ENCODE data around the gene NRG3.

NRG3 gene

DNA sequence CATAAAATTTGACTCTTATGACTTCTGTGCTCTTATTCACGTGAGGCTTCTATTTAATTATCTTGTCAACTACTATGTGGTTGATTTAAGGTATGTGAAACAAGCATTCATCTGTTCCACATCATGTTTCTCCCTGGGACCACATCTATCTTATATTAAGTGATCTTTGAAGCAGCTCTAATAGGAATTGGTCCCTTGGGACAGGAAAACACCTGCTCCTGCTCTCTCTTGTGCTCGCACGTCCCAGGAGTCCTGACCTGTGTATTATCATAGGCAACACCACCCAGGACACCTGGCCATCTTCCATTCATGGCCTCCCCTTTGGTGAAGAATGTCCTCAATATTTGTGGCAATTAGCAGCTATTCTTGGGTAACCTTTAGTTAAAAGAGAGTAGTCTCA is 269.2 kb downstream of the NRG3 start:
- no peaks in the 10 kb centered on the region for H3K27me3 Mint-ChIP-seq
- DNase-seq (ENCODE audit: low spot score in 2 of 2) (no peak), ATAC-seq (ENCODE audit: low read depth) (no peak)
- no peaks in the 10 kb centered on the region for H3K4me1 Mint-ChIP-seq
- H3K4me3 Mint-ChIP-seq = no peak overlapping the region
- H3K36me3 Mint-ChIP-seq = no peaks in the 10 kb centered on the region
- H3K27ac Mint-ChIP-seq = no peak overlapping the region
- H3K9me3 Mint-ChIP-seq = peaks cover 2% of the 10 kb centered on the region

DNA sequence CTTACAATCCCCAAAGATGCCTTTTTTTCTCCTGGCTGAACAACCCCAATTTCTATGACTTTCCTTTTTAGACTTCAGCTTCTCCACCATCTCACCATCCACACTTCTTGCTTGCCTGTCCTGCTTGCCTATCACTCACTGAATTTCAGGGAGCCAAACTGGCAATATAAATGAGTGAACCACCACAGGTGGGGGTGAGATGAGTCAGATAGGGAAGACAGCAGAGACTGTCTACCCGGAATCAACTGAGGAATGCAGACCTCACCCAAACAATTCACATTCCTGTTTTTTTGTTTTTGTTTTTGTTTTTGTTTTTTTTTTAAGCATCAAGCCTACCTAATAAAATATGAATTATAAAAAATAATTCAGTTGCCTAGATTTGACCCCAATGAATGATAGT is 273.8 kb downstream of the NRG3 start:
- no peak for DNase-seq (ENCODE audit: low spot score in 2 of 2)
- Mint-ChIP-seq H3K9me3 (peaks cover 2% of the 10 kb centered on the region), H3K4me3 (no peak overlapping the region), H3K36me3 (no peaks in the 10 kb centered on the region), H3K4me1 (no peaks in the 10 kb centered on the region), H3K27ac (no peak overlapping the region), H3K27me3 (no peaks in the 10 kb centered on the region)
- ATAC-seq (ENCODE audit: low read depth) = no peak

DNA sequence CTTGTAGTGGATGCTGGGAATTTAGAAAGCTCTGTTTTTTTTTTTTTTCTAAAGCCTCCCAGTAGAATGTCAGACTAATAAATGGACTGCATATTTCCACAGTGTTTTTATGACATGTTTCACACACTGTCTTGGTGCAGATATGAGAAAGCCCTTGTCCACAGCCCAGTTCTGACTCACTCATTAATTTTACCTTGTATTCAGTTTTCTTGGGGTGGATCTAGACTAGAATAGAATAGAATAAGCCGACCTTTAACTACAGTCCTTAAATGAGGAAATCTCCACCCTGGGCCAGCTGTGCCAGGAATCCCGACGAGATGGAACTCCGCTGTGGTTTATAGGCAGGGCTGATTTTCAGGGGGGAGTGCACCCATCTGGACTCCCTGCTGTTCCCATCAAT is 274.7 kb downstream of the NRG3 start:
- Mint-ChIP-seq H3K27me3 (no peaks in the 10 kb centered on the region), H3K9me3 (peaks cover 2% of the 10 kb centered on the region), H3K27ac (no peak overlapping the region), H3K4me1 (no peaks in the 10 kb centered on the region), H3K4me3 (no peak overlapping the region), H3K36me3 (no peaks in the 10 kb centered on the region)
- DNase-seq (ENCODE audit: low spot score in 2 of 2) (no peak), ATAC-seq (ENCODE audit: low read depth) (no peak)

DNA sequence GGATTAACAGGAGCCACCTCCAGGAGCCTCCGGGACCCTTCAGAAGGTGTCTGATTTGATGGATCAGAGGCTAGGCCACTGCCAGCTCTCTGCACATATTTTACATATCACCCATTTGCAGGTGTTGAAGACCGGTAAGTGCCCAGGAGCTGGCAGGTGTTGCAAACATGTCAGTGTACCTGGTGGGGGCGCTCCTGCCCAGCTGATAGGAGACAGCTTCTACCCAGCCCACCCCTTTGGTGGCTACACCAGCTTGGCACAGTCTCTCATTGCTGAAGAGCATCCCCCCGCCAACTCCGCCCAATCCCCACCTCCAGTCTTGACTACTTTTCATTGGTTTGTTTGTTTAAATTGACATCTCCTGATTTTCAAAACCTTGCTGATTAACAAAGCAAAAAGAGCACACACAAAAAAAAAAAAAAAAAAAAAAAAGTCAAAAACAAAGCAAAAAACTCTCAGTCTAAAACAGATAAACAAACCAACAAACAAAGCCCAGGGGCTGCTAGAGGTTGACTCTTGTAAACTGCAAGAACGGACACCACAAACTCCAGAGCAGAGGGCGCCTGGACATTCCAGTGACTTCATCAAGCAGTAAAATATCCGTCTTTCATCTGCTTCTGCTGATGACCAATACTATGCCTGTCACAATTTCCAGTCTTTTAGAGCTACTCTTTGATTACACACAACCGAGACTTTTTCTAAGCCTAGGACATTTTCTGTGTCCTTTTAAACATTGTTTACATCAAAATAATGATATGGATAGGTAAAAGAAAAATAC is 275.3 kb downstream of the NRG3 start:
- DNase-seq (ENCODE audit: low spot score in 2 of 2) = no peak
- H3K27me3 Mint-ChIP-seq = no peaks in the 10 kb centered on the region
- H3K4me3 Mint-ChIP-seq = no peak overlapping the region
- H3K4me1 Mint-ChIP-seq = no peaks in the 10 kb centered on the region
- H3K36me3 Mint-ChIP-seq = no peaks in the 10 kb centered on the region
- no peak for ATAC-seq (ENCODE audit: low read depth)
- no peak overlapping the region for H3K27ac Mint-ChIP-seq
- peaks cover 2% of the 10 kb centered on the region for H3K9me3 Mint-ChIP-seq

DNA sequence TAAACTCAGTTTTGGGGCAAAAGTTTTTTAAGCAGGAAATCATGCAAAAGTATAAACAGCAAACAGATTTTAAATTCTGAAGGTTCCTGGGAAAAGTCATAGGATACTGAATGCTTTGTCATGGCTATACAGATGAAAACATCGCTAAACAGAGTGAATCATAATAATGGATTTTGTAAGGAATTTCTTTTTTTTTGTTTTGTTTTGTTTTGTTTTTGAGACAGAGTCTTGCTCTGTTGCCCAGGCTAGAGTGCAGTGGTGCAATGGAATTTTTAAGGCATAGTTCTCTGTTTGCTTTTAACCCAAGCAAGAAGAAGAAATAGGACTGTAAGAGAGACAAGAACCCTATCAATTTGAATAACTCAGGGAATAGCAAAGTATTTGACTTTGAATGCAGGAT is 285.3 kb downstream of the NRG3 start:
- H3K27me3 Mint-ChIP-seq = no peaks in the 10 kb centered on the region

DNA sequence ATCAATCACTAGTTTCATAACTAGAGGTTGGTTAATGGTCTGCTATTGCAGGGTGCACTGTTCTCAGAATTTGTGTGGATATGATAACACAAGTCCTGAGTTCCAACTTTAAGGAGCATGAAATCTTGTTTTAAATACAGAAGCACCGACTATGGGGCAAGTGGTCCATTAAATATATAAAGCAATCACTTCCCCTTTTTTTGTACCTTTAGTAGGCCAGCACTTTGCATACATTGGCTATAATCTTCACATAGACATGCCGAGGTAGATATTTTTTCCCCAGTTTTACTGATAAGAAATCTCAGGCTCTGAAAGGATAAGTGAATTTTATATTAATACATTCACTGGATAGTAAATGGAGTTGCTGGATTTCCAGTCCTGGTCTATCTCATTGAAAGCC is 286.3 kb downstream of the NRG3 start:
- Mint-ChIP-seq H3K9me3 (peaks cover 5% of the 10 kb centered on the region), H3K27me3 (no peaks in the 10 kb centered on the region), H3K27ac (no peak overlapping the region)

More for the DNA sequence above, 285.3 kb downstream of the NRG3 start:
- H3K9me3 Mint-ChIP-seq = peaks cover 4% of the 10 kb centered on the region
- DNase-seq (ENCODE audit: low spot score in 2 of 2) (no peak), ATAC-seq (ENCODE audit: low read depth) (no peak)
- H3K4me1 Mint-ChIP-seq = no peaks in the 10 kb centered on the region
- no peak overlapping the region for H3K4me3 Mint-ChIP-seq
- no peaks in the 10 kb centered on the region for H3K36me3 Mint-ChIP-seq
- H3K27ac Mint-ChIP-seq = no peak overlapping the region

DNA sequence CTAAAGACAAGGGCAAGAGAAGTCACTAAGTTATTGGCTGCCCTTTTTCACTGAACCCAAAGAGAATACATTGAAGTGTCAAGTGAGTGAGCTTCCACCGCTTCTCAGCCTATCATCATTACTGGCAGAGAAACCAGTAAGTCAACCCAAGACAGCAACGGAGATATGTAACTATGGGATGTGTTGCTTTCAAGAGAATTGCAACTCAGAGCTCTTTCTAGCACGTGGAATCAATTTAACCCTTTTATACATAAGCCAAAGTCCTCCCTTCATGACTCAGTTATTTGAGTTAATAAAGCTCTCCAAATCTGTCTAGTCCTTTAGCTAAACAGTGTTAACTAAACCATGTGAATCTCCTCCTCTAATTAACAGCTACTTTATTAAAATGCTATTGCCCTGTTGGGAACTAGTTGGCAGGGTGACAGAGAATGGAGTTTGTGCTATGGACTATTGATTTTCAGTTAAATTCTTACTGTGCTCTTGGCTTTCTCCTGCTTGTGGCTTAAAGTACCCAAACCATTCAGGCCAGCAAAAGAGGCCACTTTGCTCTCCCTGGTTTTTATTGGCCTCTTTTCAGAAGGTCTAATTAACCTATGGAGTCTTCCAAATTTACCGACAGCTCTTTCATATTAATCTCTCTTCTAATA is 287.7 kb downstream of the NRG3 start:
- ATAC-seq (ENCODE audit: low read depth) (no peak), DNase-seq (ENCODE audit: low spot score in 2 of 2) (no peak)
- no peaks in the 10 kb centered on the region for H3K4me1 Mint-ChIP-seq
- no peaks in the 10 kb centered on the region for H3K27me3 Mint-ChIP-seq
- no peak overlapping the region for H3K4me3 Mint-ChIP-seq
- H3K9me3 Mint-ChIP-seq = peaks cover 4% of the 10 kb centered on the region
- H3K36me3 Mint-ChIP-seq = no peaks in the 10 kb centered on the region
- H3K27ac Mint-ChIP-seq = no peak overlapping the region

More for the DNA sequence above, 286.3 kb downstream of the NRG3 start:
- no peak overlapping the region for H3K4me3 Mint-ChIP-seq
- no peaks in the 10 kb centered on the region for H3K36me3 Mint-ChIP-seq
- H3K4me1 Mint-ChIP-seq = no peaks in the 10 kb centered on the region
- no peak for DNase-seq (ENCODE audit: low spot score in 2 of 2)
- no peak for ATAC-seq (ENCODE audit: low read depth)

DNA sequence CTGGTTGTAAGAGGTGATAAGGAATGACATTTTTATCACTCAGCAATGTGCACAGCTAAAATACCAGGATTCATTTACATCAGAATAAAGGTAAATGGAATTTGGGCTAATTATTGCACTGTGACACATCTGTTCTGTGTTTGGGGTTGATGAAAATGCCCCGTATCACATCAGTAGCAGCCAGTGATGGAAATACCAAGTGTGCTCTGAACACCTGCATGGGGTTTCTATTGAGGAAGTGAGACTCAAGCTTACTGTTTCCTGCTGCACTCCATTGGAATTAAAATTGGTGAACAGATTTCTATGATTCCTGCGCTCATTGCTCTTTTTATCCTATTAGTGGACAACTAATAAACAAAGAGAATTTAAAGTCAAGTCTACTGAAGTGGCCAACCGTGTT is 296.9 kb downstream of the NRG3 start:
- Mint-ChIP-seq H3K4me1 (no peaks in the 10 kb centered on the region), H3K4me3 (no peak overlapping the region), H3K36me3 (no peaks in the 10 kb centered on the region), H3K27ac (no peak overlapping the region), H3K9me3 (peaks cover 10% of the 10 kb centered on the region), H3K27me3 (no peaks in the 10 kb centered on the region)
- ATAC-seq (ENCODE audit: low read depth) (no peak), DNase-seq (ENCODE audit: low spot score in 2 of 2) (no peak)

DNA sequence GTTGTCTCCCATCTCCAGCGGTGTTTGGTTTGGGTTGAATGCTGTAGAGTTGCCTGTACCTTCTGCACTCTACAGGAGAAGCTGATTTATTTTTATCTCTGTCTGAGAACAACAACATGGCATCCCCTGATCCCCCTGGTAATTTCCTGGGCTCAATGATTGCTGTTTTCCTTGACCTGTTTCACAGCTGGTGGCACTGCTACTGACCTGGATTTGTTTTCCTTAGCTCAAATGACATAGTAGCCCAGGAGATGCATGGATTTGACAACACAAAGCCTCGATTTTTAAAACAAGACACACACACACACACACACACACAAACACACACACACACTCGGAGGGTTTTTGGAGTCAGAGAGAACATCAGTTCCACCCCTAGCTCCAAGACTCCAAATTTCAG is 301.6 kb downstream of the NRG3 start:
- Mint-ChIP-seq H3K4me3 (no peak overlapping the region), H3K27me3 (no peaks in the 10 kb centered on the region), H3K27ac (no peak overlapping the region), H3K36me3 (no peaks in the 10 kb centered on the region), H3K4me1 (no peaks in the 10 kb centered on the region), H3K9me3 (peaks cover 15% of the 10 kb centered on the region)
- DNase-seq (ENCODE audit: low spot score in 2 of 2) = no peak
- ATAC-seq (ENCODE audit: low read depth) = no peak

DNA sequence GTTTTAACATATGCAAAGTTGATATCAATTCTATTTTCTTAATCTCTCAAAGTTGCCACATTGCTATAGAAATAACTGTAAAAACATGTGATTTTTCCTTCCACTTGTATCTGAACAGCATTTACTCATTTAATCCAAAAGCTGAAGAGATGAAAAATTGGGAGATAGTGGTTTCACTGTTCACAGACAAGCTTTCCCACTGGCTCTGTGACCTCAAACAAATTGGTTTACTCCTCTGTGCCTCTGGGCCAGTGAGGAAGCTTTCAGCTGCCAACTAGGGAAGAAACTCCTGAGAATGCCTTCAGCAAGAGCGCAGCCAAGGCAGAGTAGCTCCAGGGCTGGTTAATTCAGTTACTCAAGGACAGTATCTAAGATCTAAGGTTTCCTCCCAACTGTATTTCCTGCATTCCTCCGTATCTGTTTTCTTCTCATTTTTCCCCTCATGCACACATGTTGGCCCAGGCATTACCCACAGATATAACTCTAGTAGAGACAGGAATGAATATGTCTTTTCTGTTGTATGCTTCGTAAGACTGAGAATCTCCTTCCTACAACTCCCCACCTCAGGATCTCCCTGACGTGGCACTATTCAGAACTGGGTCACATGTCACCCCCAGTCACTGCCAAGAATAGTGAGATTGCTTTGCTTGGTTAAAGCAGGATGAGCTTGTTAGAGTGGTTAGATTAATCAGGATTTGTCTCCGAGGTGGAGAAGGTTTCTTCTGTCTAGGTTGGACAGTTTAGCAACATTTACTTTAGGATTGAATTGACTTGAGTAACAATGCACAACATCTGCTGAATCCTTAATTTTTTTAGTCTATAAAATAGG is 315.7 kb downstream of the NRG3 start:
- no peak for ATAC-seq (ENCODE audit: low read depth)
- H3K27me3 Mint-ChIP-seq = no peaks in the 10 kb centered on the region
- no peaks in the 10 kb centered on the region for H3K9me3 Mint-ChIP-seq
- no peaks in the 10 kb centered on the region for H3K36me3 Mint-ChIP-seq
- no peaks in the 10 kb centered on the region for H3K4me1 Mint-ChIP-seq
- no peak overlapping the region for H3K4me3 Mint-ChIP-seq
- H3K27ac Mint-ChIP-seq = no peak overlapping the region
- DNase-seq (ENCODE audit: low spot score in 2 of 2) = no peak

DNA sequence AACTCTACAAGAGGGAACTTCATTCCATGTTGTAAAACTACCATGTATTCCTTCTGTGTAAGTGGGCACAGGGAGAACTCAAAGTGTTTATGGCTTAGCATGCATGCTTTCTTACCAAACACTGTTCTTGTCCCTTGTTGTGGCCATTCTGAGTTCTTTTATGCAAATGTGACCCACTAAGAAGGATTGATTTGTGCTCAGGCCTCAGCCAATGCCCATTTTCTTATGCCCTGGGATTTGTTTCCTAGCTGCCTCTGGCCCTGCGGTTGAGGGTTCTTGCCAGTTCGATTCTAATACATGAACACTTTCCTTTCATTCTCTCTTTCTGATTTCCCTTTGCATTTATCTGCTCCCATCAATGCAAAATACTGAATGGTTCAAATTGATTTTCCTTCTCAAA is 316.7 kb downstream of the NRG3 start:
- DNase-seq (ENCODE audit: low spot score in 2 of 2) (no peak), ATAC-seq (ENCODE audit: low read depth) (no peak)
- Mint-ChIP-seq H3K36me3 (no peaks in the 10 kb centered on the region), H3K4me1 (no peaks in the 10 kb centered on the region), H3K27me3 (no peaks in the 10 kb centered on the region), H3K27ac (no peak overlapping the region), H3K9me3 (no peaks in the 10 kb centered on the region), H3K4me3 (no peak overlapping the region)

DNA sequence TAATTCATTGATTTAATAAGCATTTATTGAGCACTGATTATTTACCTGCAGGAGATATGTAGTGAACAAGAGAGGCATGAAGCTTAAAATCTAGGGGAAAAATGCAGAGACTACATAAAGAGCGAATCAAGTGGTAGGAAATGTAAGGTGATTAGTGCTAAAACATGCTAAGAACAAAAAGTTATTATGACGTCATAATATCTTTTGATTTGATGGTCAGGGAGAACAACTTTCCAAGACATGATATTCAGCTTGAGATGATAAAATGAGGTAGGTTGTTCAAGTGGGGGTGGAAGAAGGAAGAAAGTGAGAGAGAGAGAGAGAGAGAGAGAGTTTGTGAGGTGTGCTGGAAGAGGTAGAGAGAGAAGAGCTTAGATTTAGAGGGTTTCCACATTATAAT is 317.7 kb downstream of the NRG3 start:
- H3K27me3 Mint-ChIP-seq = no peaks in the 10 kb centered on the region
- no peak overlapping the region for H3K27ac Mint-ChIP-seq
- no peaks in the 10 kb centered on the region for H3K36me3 Mint-ChIP-seq
- no peak for ATAC-seq (ENCODE audit: low read depth)
- H3K4me3 Mint-ChIP-seq = no peak overlapping the region
- no peak for DNase-seq (ENCODE audit: low spot score in 2 of 2)
- no peaks in the 10 kb centered on the region for H3K9me3 Mint-ChIP-seq
- no peaks in the 10 kb centered on the region for H3K4me1 Mint-ChIP-seq

DNA sequence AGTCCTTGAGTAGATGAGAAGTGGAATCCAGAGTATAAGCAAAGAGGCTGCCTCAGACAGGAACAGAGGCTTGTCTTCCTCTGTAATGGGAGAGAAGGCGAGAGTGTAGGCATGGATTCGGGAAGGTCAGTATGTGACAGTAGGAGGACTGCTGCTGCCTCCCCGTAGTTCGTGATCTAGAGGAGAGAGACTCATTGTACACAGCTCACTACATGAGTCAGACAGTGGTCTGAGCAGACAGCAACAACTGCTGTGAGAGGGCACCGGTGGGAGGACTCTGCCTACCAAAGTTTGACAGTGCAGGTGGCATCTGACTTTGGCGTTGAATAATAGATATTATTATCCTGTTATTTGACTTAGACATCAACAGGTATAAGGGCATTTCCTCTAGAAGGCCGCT is 319.4 kb downstream of the NRG3 start:
- DNase-seq (ENCODE audit: low spot score in 2 of 2) (no peak), ATAC-seq (ENCODE audit: low read depth) (no peak)
- Mint-ChIP-seq H3K4me3 (no peak overlapping the region), H3K4me1 (no peaks in the 10 kb centered on the region), H3K27me3 (no peaks in the 10 kb centered on the region), H3K9me3 (no peaks in the 10 kb centered on the region), H3K27ac (no peak overlapping the region), H3K36me3 (no peaks in the 10 kb centered on the region)

DNA sequence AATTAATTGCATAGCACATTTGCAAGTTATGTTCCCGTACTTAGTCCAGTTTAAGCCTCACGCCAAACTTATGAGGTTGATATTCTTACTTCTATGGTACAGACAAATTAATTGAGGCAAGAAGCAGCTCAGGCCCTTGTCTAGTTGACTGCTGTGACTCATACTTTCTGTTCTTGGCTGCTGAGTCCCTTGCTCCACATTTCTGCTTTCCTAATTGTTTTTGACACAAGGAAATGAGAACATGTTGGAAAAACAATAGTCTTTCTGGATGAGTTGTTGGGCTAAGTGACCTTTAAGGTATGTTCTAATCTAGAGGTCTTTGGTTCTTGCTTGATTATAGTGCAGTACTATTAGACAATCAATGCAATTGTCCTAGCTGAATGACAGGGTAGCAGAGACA is 331.8 kb downstream of the NRG3 start:
- DNase-seq (ENCODE audit: low spot score in 2 of 2) (no peak), ATAC-seq (ENCODE audit: low read depth) (no peak)
- Mint-ChIP-seq H3K4me3 (no peak overlapping the region), H3K36me3 (no peaks in the 10 kb centered on the region), H3K9me3 (peaks cover 7% of the 10 kb centered on the region), H3K27ac (no peak overlapping the region), H3K4me1 (no peaks in the 10 kb centered on the region), H3K27me3 (no peaks in the 10 kb centered on the region)

Data from memory B cell (primary cell).